Muscle layer of colon (tissue), 2 donors: ENCODE measurements around the gene F10.
"Not testable (repeated sequence)": the region's sequence is repeated elsewhere in the genome, so short reads cannot be mapped to it uniquely, and the experiment has no call there.

ENCODE experiments used
- H3K27ac ChIP-seq: one replicate; pipeline ENCODE4 v1.7.0; 2013; ENCODE audit warnings: low read depth, mild to moderate bottlenecking, low read length, moderate library complexity
- H3K27me3 ChIP-seq, 2 donors: one replicate each; pipeline ENCODE4 v1.7.0; 2013; ENCODE audit warnings: low read length in 2 of 2, mild to moderate bottlenecking in 2 of 2; ENCODE audit not compliant: insufficient read depth in 2 of 2, control insufficient read depth in 1 of 2
- H3K36me3 ChIP-seq: one replicate; pipeline ENCODE4 v1.7.0; 2013; ENCODE audit warnings: mild to moderate bottlenecking, low read length; ENCODE audit not compliant: insufficient read depth
- H3K4me1 ChIP-seq: one replicate; pipeline ENCODE4 v1.7.0; 2013; ENCODE audit warnings: mild to moderate bottlenecking, low read length; ENCODE audit not compliant: insufficient read depth
- H3K4me3 ChIP-seq, 2 donors: one replicate each; pipeline ENCODE4 v1.7.0; 2013; ENCODE audit warnings: low read length in 2 of 2, low read depth in 1 of 2, mild to moderate bottlenecking in 1 of 2, moderate library complexity in 1 of 2
- H3K9ac ChIP-seq: one replicate; pipeline ENCODE4 v1.7.0; 2013; ENCODE audit warnings: low read length
- H3K9me3 ChIP-seq: one replicate; pipeline ENCODE4 v1.7.0; 2013; ENCODE audit warnings: mild to moderate bottlenecking, low read length
- donor health status: abdominal sarcoma.
- donor health status: Adenocarcinoma of cecum.

Gene F10

DNA sequence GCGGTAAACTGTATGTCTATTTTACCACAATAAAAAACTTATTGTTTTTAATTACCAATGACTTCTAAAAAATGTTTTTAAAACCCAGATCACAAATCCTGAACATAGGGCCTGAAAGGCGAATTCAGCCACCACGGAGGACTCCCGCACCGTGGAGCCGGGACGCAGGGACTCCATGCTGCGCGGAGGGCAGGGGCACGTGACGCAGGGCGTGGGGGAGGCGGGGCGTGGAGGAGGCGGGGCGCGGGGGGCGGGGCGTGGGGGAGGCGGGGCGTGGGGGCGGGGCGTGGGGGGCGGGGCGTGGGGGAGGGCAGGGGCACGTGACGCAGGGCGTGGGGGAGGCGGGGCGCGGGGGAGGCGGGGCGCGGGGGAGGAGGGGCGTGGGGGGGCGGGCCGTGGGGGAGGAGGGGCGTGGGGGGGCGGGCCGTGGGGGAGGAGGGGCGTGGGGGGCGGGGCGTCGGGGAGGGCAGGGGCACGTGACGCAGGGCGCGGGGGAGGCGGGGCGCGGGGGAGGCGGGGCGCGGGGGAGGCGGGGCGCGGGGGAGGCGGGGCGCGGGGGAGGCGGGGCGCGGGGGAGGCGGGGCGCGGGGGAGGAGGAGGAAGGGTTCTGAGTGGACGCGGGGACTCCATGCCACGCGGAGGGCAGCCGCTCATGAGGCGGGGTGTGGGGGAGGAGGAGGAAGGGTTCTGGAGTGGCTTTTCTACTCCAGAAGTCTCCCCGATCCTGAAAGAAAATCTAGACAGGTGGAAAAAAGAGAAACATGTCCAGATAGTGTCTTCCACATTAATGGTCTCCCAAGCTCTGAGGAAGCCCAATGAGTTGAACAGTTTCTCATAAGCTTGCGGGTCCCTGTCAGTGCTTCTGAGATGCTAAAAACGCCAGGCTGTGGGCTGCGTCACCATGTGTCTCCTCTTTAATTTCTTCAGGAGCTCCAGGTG is 31.5 kb downstream of the F10 start:
- Histone ChIP-seq H3K36me3 (no peaks in the 10 kb centered on the region), H3K4me3 (peak overlapping the region; percentile 21 to 65), H3K27ac (peak overlapping the region; percentile 19), H3K27me3 (peaks cover 0 to 6% of the 10 kb centered on the region in 2 donors), H3K4me1 (no peaks in the 10 kb centered on the region), H3K9me3 (no peaks in the 10 kb centered on the region), H3K9ac (peak overlapping the region; percentile 41)

DNA sequence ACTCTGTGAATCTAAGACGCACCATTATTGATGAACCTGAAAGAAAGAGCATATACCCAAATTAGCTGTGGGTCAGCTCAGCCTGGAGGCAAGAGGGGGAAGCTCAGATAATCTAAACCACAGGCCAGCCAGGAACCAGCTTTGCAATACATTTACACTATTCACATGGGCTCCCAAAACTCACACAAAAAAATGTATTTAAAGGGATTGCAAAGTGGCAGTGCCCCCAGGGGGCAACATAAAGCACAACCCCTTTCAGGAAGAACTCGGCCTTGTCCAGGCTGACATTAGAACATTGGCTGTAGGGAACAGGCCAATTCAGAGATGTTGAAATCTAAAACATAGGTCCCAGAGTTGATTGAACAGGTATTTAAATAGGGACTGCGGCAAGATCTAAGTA is 32.6 kb downstream of the F10 start:
- peaks cover 0 to 6% of the 10 kb centered on the region in 2 donors for H3K27me3 ChIP-seq
- no peaks in the 10 kb centered on the region for H3K36me3 ChIP-seq
- H3K9me3 ChIP-seq = no peaks in the 10 kb centered on the region
- no peaks in the 10 kb centered on the region for H3K4me1 ChIP-seq
- H3K27ac ChIP-seq = no peak overlapping the region
- H3K9ac ChIP-seq = no peak overlapping the region
- no peak overlapping the region for H3K4me3 ChIP-seq

DNA sequence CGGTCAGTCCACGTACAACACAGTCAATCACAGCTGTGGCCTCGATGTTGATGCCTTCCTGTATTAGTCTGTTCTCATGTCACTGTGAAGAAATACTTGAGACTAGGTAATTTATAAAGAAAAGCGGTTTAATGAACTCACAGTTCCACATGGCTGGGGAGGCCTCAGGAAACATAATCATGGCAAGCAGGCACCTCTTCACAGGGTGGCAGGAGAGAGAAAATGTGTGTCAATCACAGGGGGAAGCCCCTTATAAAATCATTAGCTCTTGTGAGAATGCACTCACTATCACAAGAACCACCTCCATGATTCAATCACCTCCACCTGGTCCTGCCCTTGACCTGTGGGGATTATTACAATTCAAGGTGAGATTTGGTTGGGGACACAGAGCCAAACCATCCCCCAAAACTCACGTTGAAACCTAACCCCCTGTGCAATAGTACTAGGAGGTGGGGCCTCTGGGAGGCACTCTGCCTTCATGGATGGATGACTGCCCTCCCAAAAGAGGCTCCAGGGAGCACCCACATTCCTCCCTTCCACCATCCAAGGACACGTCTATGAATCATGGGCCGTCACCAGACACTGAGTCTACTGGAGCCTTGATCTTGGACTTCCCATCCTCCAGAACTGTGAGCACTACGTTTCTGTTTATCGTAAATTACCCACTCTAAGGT is 33.5 kb downstream of the F10 start:
- Histone ChIP-seq H3K27ac (no peak overlapping the region), H3K4me3 (no peak overlapping the region), H3K27me3 (peaks cover 6 to 10% of the 10 kb centered on the region in 2 donors), H3K36me3 (no peaks in the 10 kb centered on the region), H3K9ac (no peak overlapping the region), H3K9me3 (no peaks in the 10 kb centered on the region), H3K4me1 (no peaks in the 10 kb centered on the region)

DNA sequence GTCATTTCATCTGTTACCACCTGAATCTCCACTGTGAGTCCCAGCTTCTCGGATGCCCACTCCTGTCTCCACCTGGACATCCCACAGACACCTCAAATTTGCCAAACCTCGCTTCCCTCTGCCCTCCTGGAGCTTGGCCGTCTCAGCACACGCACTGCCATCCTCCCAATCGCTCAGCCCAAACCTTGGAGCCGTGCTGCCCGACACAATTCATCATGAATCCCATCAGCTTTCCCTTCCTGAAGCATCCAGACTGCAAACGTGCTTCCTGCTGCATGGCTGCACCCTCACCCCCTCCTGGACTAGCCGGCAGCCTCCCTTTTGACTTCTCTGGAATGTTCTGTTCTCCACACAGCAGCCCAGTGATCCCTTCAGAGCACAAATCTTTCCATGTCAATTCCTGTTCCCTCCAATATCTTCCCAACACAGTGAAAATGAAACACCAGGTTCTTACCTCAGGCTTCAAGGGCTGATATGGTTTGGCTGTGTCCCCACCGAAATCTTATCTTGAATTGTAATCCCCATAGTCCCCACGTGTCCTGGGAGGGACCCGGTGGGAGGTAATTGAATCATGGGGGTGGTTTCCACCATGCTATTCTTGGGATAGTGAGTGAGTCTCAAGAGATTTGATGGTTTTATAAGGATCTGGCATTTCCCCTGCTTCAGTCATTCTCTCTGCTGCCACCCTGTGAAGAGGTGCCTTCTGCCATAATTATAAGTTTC is 34.8 kb downstream of the F10 start:
- Histone ChIP-seq H3K36me3 (no peaks in the 10 kb centered on the region), H3K4me1 (no peaks in the 10 kb centered on the region), H3K27me3 (peaks cover 11 to 13% of the 10 kb centered on the region in 2 donors), H3K27ac (no peak overlapping the region), H3K9me3 (no peaks in the 10 kb centered on the region), H3K4me3 (no peak overlapping the region), H3K9ac (no peak overlapping the region)

DNA sequence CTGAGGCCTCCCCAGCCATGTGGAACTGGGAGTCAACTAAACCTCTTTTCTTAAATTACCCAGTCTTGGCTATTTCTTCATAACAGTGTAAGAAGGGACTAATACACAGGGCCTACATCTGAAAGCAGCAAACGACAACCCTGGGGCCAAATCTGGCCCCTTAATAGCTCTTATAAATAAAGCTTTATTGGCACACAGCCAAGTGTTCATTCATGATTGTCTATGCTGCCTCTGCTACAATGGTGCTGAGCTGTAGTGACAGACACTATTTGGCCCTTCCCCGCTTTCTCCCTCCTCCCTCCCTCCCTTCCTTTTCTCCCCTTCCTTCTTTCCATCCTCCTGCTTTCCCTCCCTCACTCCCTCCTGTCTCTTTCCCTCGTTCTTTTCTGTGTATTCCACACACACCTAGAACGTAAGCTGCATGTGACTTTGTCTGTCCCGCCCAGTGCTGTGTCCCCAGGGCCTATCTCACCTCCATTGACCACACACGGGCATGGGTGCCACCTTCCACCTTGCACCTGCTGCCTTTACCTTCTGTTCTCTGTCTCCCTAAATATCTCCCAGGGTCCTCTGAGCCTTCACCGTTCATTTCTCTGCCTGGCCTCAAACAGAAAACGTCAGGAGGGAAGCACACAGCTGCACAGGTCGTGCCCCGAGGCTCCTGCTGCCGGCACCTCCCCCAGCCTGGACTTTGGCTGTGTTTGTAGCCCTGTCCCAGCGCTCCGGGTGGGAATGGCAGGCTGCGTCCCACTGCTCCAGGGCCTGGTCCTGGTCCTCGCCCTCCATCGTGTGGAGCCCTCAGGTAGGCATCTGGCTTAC is 35.5 kb downstream of the F10 start, which contains the start of gene PROZ:
TSS of gene PROZ (plus strand) at position 720 of the 819 bp plus-strand sequence. CDS start at position 733, 13 bp downstream.
- H3K27ac ChIP-seq = no peak within 1 kb of the TSS

GRCh38 chr13:113158946-113159345 is 36.3 kb downstream of the F10 start:
- Histone ChIP-seq H3K9me3 (no peaks in the 10 kb centered on the region), H3K27ac (no peak overlapping the region), H3K27me3 (peaks cover 18 to 20% of the 10 kb centered on the region in 2 donors), H3K9ac (no peak overlapping the region), H3K36me3 (no peaks in the 10 kb centered on the region), H3K4me1 (no peaks in the 10 kb centered on the region), H3K4me3 (no peak overlapping the region)

More for the DNA sequence above, 35.5 kb downstream of the F10 start, which contains the start of gene PROZ:
- Histone ChIP-seq H3K27me3 (peaks cover 15 to 16% of the 10 kb centered on the region in 2 donors), H3K36me3 (no peaks in the 10 kb centered on the region), H3K4me1 (no peaks in the 10 kb centered on the region), H3K4me3 (no peak within 1 kb of the TSS), H3K9ac (no peak within 1 kb of the TSS), H3K9me3 (no peaks in the 10 kb centered on the region)

- Histone ChIP-seq H3K4me1 (no peaks in the 10 kb centered on the region), H3K9ac (no peak overlapping the region), H3K27ac (no peak overlapping the region), H3K36me3 (no peaks in the 10 kb centered on the region), H3K27me3 (peaks cover 18 to 20% of the 10 kb centered on the region in 2 donors), H3K4me3 (no peak overlapping the region), H3K9me3 (no peaks in the 10 kb centered on the region)
These were observed 37.1 kb downstream of the F10 start for GRCh38 chr13:113159701-113160100.

DNA sequence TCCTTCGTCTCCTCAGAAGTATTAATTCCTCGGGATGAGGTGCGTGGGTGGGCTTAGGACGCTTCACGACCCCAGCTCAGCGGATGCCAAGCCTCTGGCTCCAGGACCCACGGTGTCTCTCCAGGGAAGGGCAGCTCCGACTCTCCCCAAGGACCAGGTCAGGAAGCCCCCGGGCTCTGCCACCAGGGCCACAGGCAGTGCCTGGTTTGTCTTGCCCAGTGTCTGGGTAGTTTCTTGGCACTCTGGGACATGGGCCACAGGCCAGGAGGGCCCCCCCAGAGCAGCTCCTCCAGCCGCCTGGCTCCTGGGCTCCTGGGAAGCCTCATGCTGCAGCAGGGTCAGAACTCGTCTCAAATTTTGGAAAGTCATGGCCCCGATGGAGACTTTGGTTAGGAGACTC is 38.4 kb downstream of the F10 start:
- H3K36me3 ChIP-seq = no peaks in the 10 kb centered on the region
- no peak overlapping the region for H3K4me3 ChIP-seq
- peaks cover 18 to 20% of the 10 kb centered on the region in 2 donors for H3K27me3 ChIP-seq
- no peak overlapping the region for H3K27ac ChIP-seq
- H3K4me1 ChIP-seq = no peaks in the 10 kb centered on the region
- no peak overlapping the region for H3K9ac ChIP-seq
- no peaks in the 10 kb centered on the region for H3K9me3 ChIP-seq

DNA sequence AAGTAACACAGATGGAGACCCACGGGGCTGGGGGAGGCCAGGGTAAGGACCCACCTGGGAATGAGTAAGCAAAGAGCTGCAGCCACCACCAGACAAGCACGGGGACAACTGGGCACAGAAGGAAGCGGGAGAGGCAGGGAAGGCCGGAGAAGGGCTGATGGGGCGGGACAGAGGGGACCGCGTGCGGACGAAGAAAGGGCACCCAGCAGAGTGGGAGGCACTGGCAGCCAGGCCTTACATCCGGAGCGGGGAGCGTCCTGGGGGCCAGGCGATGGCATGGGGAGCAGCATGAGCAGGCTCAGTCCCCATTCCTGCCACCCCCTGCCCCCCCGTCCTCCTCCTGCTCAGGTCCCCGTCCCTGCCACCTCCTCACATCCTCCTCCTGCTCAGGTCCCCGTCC is 38.8 kb downstream of the F10 start:
- no peaks in the 10 kb centered on the region for H3K4me1 ChIP-seq
- H3K9ac ChIP-seq = no peak overlapping the region
- H3K27me3 ChIP-seq = peaks cover 18 to 20% of the 10 kb centered on the region in 2 donors
- no peak overlapping the region for H3K27ac ChIP-seq
- no peaks in the 10 kb centered on the region for H3K9me3 ChIP-seq
- no peaks in the 10 kb centered on the region for H3K36me3 ChIP-seq
- no peak overlapping the region for H3K4me3 ChIP-seq

GRCh38 chr13:113161975-113162374 is 39.4 kb downstream of the F10 start:
- not testable (repeated sequence) for H3K9ac ChIP-seq, H3K4me1 ChIP-seq, H3K9me3 ChIP-seq, H3K27ac ChIP-seq, H3K4me3 ChIP-seq, H3K36me3 ChIP-seq
- H3K27me3 ChIP-seq = peaks cover 18 to 20% of the 10 kb centered on the region in 2 donors
